Muscle of back (tissue), 11 donors: ENCODE data around the gene ETV4. TPM values are rescaled to one million over a fixed set of nuclear protein-coding genes. Genes with fewer than 3 reads are reported as not detected.
"Not testable (repeated sequence)": the region's sequence is repeated elsewhere in the genome, so short reads cannot be mapped to it uniquely, and the experiment has no call there.

Experiments used
- DNase-seq, 3 donors: peaks; one replicate each; pipeline versions ENCODE4 v3.0.0 to v3.0.0-alpha.2; 2013
- polyA plus RNA-seq, 10 donors: library from polyadenylated mRNA; unstranded; fragments of 120-200 nt; gene quantifications; one replicate each; pipeline ENCODE4 v1.2.1, GENCODE V29; 2013; ENCODE audit not compliant: insufficient read length in 10 of 10

Gene ETV4
- polyA plus RNA-seq, 10 donors = 3.8 to 7.2 (median 5.8) TPM

- no peak for DNase-seq
Measured at GRCh38 chr17:43517615-43518386, 28.3 kb downstream of the ETV4 start.

- DNase-seq = no peak
Measured at GRCh38 chr17:43517161-43517560, 29.0 kb downstream of the ETV4 start.

- no peak for DNase-seq
Measured at GRCh38 chr17:43515656-43516055, 30.5 kb downstream of the ETV4 start.

- not testable (repeated sequence) for DNase-seq
Measured at GRCh38 chr17:43511199-43511598, 34.9 kb downstream of the ETV4 start.

- not testable (repeated sequence) for DNase-seq
Measured at GRCh38 chr17:43509440-43509839, 36.7 kb downstream of the ETV4 start.

DNA sequence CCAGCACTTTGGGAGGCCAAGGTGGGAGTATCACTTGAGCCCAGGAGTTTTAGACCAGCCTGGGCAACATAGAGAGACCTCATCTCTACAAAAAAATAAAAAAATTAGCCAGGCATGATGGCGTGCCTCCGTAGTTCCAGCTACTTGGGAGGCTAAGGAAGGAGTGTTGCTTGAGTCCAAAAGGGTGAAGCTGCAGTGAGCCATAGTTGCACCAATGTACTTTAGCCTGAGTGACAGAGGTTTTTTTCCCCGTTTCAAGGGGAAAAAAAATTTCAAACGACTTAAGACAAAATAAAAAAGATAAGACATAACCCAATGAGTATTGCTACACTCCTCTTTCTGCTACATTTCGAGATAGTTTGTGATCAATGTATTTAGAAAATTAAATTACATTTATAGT lies 55.5 kb downstream of the ETV4 start:
- DNase-seq = no peak

- DNase-seq = peak; percentile 99 to 100 (median 99)
Measured at GRCh38 chr17:43483674-43484551, 62.2 kb downstream of the ETV4 start, which contains the start of gene DHX8. DHX8 (plus strand) TSS chr17:43483975; CDS start chr17:43484038, 63 bp downstream.

DNA sequence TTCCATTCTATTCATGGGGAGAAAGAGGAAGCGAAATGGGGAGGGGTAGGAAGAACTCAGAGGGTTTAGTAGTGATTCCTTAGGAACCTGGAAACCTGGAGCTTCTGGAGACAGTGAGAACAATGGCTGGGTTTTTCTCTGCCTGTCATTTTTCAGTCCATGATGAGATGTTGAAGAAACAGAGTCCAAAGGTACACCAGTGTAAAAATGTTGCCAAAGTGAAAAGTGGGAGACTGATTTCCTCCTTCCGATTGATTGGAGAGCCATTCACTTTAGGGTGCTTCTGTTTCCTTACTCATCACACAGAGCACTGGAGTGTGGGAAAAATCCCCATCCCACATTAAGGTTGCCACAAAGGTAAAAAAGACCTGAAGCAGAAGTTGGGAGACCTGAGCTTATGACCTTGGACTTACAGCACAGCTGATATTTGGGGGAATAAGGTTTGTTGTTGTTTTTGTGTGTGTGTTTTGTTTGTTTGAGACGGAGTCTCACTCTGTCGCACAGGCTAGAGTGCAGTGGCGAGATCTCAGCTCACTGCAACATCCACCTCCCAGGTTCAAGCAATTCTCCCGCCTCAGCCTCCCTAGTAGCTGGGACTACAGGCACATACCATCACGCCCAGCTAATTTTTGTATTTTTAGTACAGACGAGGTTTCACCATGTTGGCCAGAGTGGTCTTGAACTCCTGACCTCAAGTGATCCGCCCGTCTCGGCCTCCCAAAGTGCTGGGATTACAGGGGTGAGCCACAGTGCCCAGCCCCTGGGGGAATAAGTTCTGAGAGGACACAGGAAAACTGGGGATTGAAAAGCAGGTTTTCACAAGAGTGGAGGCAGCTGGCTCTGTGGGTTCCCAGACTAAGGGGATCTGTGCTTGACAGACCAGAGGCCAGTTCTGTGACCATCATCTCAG lies 63.8 kb downstream of the ETV4 start:
- DNase-seq = no peak

DNA sequence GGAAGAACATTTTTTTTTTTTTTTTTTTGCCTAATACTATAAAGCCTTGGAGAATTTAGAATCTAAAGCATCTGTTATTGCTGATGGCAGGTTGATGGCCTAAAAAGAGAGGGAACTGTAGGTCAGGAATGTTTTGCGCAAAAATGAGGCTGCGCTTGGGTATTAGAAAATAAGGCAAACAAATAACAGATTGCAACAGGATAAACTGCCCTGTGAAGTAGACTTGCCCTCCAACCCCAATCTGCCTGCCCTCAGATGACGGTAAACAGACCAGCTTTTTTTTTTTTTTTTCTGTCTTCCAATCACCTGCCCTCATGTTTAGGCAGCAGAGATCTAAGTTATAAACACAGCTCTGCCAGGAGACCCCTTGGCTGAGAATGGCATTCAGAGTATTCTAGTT lies 66.2 kb downstream of the ETV4 start:
- peak in 1 of 3 donors; percentile 37 for DNase-seq

Other genes starting within 250 kb of the ETV4 start
- 10 to 100 TPM in 7 of 10 donors, 1 to 10 TPM in 3; 5.5 to 14.5 (median 11.3) TPM for gene ARL4D, start 147.3 kb downstream of the ETV4 start, polyA plus RNA-seq
- gene DHX8, start 62.4 kb downstream of the ETV4 start, polyA plus RNA-seq = 10 to 100 TPM; 22.4 to 31.6 (median 26.7) TPM
- 10 to 100 TPM in 8 of 10 donors, 1 to 10 TPM in 2; 9.4 to 22.3 (median 14.0) TPM for gene MEOX1, start 115.6 kb upstream of the ETV4 start, polyA plus RNA-seq
- gene SOST, start 212.5 kb upstream of the ETV4 start, polyA plus RNA-seq = under 1 TPM in 1 of 10 donors, not detected in 9; 0.86 TPM
- 100 to 1,000 TPM in 1 of 10 donors, 10 to 100 TPM in 9; 54.8 to 103 (median 63.9) TPM for gene DUSP3, start 232.6 kb upstream of the ETV4 start, polyA plus RNA-seq
- under 1 TPM in 5 of 10 donors, not detected in 5; 0.08 to 0.13 (median 0.10) TPM for gene CFAP97D1, start 234.1 kb upstream of the ETV4 start, polyA plus RNA-seq